ENCODE results near the gene OR6B2. TPM values are rescaled to one million over a fixed set of nuclear protein-coding genes. Genes with fewer than 3 reads are reported as not detected.

Gene OR6B2
- total and polyA plus RNA-seq, 2 of the 4 experiments (the other 2 are of a cell fraction) = not detected

DNA sequence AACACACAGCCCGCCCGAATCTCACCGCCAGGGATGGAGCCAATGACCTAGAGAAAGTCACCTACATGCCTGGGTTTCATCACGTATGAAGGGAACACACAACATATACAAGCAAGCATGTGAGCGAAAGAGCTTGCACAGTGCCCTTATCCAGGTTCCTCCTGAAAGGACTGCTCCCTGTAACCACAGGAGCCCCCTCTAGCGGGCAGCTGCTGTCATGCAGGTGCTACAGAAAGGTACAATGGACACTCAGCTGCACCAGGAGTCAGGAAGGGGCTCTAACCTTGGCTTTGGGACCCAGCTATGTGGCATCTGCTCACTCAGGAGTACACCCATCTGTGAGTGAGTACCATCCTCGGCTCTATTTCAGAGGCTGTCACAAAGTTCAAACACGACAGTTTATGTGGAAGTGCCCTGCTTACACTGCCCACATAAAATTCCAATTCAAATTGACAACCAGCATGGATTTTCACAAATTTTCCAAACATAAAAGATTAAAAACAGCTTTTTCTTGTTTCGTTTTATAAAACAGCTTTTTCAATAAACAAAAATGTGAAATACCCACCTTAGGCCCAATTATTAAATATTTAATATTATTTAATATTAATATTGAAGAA lies 8.6 kb downstream of the OR6B2 start:
- peaks cover 35% of the 10 kb centered on the region for H3K36me3 ChIP-seq (ENCODE audit: control insufficient read depth, insufficient read depth, low read length)
- no peak overlapping the region for H3K18ac ChIP-seq (ENCODE audit: low read depth, low read length)
- H4K5ac ChIP-seq (ENCODE audit: low read depth, low read length) = no peak overlapping the region
- intact Hi-C loops (cut with micrococcal nuclease) = loop anchor here (2.0 kb wide), 1 partner anchor 121 kb away; no protein-coding TSS in a partner anchor
- WGBS, 2 experiments (ENCODE audit: extremely low coverage in 2 of 2, insufficient read length in 1 of 2) = 68% methylated on average over 7 of the region's 9 CpGs; no CpG with 5 or more reads in 1 of the 2 experiments
- H3K9me1 ChIP-seq (ENCODE audit: insufficient read depth, low read length) = no peaks in the 10 kb centered on the region
- peak; percentile 47 for DNase-seq
- no peaks in the 10 kb centered on the region for H3K27me3 ChIP-seq (ENCODE audit: control insufficient read depth, insufficient read depth, low read length)
- CTCF ChIA-PET = interaction anchor here (1.0 to 1.7 kb wide), 7 partner anchors 9 to 1237 kb away, joined by 3 to 5 read pairs (median 3); no protein-coding TSS in a partner anchor
- H2AK5ac ChIP-seq (ENCODE audit: low read depth, low read length) = no peak overlapping the region
- H3K9me3 ChIP-seq (ENCODE audit: control insufficient read depth, insufficient read depth, low read length) = no peaks in the 10 kb centered on the region
- BruUV-seq (replicated peaks) = no TSS peak
- H4K20me1 ChIP-seq (ENCODE audit: insufficient read depth, low read length) = peaks cover 14% of the 10 kb centered on the region; the same call in 1 of the 2 replicates
- no peak overlapping the region for H4K8ac ChIP-seq (ENCODE audit: low read depth in 2 of 2, low read length in 2 of 2)
- in situ Hi-C loops (cut with MboI; ENCODE audit: low sequenced_read_pairs) = no loop called here
- H2BK15ac ChIP-seq (ENCODE audit: low read depth, low read length) = no peak overlapping the region
- no peak for TF ChIP-seq POLR2A (IDR thresholded peaks at IDR 0.05; ENCODE audit: low read depth, low read length)
- TF ChIP-seq RFX5 (IDR thresholded peaks at IDR 0.05; ENCODE audit: low read depth, low read length) = no peak
- no peak for TF ChIP-seq FOS (IDR thresholded peaks at IDR 0.05; ENCODE audit: low read depth, low read length)
- no peak for TF ChIP-seq CEBPB (IDR thresholded peaks at IDR 0.05; ENCODE audit: low read depth, low read length)
- TF ChIP-seq, protein P1, sequence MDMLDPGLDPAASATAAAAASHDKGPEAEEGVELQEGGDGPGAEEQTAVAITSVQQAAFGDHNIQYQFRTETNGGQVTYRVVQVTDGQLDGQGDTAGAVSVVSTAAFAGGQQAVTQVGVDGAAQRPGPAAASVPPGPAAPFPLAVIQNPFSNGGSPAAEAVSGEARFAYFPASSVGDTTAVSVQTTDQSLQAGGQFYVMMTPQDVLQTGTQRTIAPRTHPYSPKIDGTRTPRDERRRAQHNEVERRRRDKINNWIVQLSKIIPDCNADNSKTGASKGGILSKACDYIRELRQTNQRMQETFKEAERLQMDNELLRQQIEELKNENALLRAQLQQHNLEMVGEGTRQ (IDR thresholded peaks at IDR 0.05; ENCODE audit: low read depth, low read length) = no peak
- TF ChIP-seq, protein P2, sequence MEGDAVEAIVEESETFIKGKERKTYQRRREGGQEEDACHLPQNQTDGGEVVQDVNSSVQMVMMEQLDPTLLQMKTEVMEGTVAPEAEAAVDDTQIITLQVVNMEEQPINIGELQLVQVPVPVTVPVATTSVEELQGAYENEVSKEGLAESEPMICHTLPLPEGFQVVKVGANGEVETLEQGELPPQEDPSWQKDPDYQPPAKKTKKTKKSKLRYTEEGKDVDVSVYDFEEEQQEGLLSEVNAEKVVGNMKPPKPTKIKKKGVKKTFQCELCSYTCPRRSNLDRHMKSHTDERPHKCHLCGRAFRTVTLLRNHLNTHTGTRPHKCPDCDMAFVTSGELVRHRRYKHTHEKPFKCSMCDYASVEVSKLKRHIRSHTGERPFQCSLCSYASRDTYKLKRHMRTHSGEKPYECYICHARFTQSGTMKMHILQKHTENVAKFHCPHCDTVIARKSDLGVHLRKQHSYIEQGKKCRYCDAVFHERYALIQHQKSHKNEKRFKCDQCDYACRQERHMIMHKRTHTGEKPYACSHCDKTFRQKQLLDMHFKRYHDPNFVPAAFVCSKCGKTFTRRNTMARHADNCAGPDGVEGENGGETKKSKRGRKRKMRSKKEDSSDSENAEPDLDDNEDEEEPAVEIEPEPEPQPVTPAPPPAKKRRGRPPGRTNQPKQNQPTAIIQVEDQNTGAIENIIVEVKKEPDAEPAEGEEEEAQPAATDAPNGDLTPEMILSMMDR (conservative IDR thresholded peaks at IDR 0.05; ENCODE audit: low read depth, low read length) = peak; percentile 67
- TF ChIP-seq RAD21 (IDR thresholded peaks at IDR 0.05; ENCODE audit: low read length) = peak; percentile 27; the same call in 1 of the 2 replicates
- TF ChIP-seq BHLHE40 (IDR thresholded peaks at IDR 0.05; ENCODE audit: low read depth, low read length) = no peak
- no peak for TF ChIP-seq NFE2L2 (IDR thresholded peaks at IDR 0.05; ENCODE audit: low read depth, low read length)
- peak; percentile 18; the same call in 1 of the 2 replicates for TF ChIP-seq SMC3 (IDR thresholded peaks at IDR 0.05; ENCODE audit: low read depth, low read length)
- TF ChIP-seq MAZ (IDR thresholded peaks at IDR 0.05; ENCODE audit: borderline replicate concordance, low read depth, low read length) = no peak
- TF ChIP-seq, protein P3, sequence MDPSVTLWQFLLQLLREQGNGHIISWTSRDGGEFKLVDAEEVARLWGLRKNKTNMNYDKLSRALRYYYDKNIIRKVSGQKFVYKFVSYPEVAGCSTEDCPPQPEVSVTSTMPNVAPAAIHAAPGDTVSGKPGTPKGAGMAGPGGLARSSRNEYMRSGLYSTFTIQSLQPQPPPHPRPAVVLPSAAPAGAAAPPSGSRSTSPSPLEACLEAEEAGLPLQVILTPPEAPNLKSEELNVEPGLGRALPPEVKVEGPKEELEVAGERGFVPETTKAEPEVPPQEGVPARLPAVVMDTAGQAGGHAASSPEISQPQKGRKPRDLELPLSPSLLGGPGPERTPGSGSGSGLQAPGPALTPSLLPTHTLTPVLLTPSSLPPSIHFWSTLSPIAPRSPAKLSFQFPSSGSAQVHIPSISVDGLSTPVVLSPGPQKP (IDR thresholded peaks at IDR 0.05; ENCODE audit: borderline replicate concordance, low read depth, low read length) = no peak
- TF ChIP-seq MXI1 (IDR thresholded peaks at IDR 0.05; ENCODE audit: borderline replicate concordance, low read depth, low read length) = no peak
- TF ChIP-seq CHD1 (IDR thresholded peaks at IDR 0.05; ENCODE audit: low read depth, low read length) = no peak
- H4K91ac ChIP-seq (ENCODE audit: insufficient read depth, low read depth, low read length) = no peak overlapping the region
- H3K27ac ChIP-seq (ENCODE audit: insufficient read depth, low read length) = no peak overlapping the region
- peak; percentile 42; the same call in 1 of the 2 replicates for ATAC-seq (ENCODE audit: low read depth)
- no peak overlapping the region for H3K56ac ChIP-seq (ENCODE audit: extremely low read depth, insufficient read depth, low read length)
- no peak overlapping the region for H2BK5ac ChIP-seq (ENCODE audit: low read depth, low read length, poor library complexity, severe bottlenecking)
- no peak overlapping the region for H2AFZ ChIP-seq (replicated peaks; ENCODE audit: low read length, poor library complexity)
- no peak overlapping the region for H3K23ac ChIP-seq (ENCODE audit: low read depth, low read length)
- no peak overlapping the region for H3K9ac ChIP-seq (ENCODE audit: low read depth, low read length)
- no peak overlapping the region for H3K4me2 ChIP-seq (ENCODE audit: low read depth, low read length)
- H3K4me3 ChIP-seq (ENCODE audit: insufficient read depth, low read depth, low read length) = no peak overlapping the region
- peaks cover 14 to 27% of the 10 kb centered on the region in 2 experiments for H3K79me1 ChIP-seq (ENCODE audit: low read depth in 1 of 2, low read length in 2 of 2)
- POLR2A ChIA-PET (ENCODE audit: unreplicated experiment) = no interaction called here
- H3K14ac ChIP-seq (replicated peaks; ENCODE audit: low read depth, low read length) = no peak overlapping the region
- no peak overlapping the region for H2AK9ac ChIP-seq (replicated peaks; ENCODE audit: low read depth, low read length, poor library complexity)
- no peak overlapping the region for H2BK20ac ChIP-seq (ENCODE audit: low read depth, low read length)
- no peak overlapping the region for H2BK120ac ChIP-seq (ENCODE audit: low read depth, low read length)
- no peak overlapping the region for H3K4ac ChIP-seq (ENCODE audit: low read depth, low read length)
- dilution Hi-C loops (cut with HindIII; ENCODE audit: low sequenced_read_pairs, unreplicated experiment) = no loop called here
- H3K4me1 ChIP-seq (ENCODE audit: control insufficient read depth, insufficient read depth, low read length) = 0 out of 2 replicates have a peak, but pooled peaks cover 1% of the 10 kb centered on the region
